AG08395 (cell line): ENCODE results near the gene MET.
"Not testable (repeated sequence)": the region's sequence is repeated elsewhere in the genome, so short reads cannot be mapped to it uniquely, and the experiment has no call there.

Experiments used
- DNase-seq: peaks from one replicate; pipeline ENCODE4 v3.0.0; 2012; ENCODE audit warnings: mixed read lengths, low spot score

Gene MET

DNA sequence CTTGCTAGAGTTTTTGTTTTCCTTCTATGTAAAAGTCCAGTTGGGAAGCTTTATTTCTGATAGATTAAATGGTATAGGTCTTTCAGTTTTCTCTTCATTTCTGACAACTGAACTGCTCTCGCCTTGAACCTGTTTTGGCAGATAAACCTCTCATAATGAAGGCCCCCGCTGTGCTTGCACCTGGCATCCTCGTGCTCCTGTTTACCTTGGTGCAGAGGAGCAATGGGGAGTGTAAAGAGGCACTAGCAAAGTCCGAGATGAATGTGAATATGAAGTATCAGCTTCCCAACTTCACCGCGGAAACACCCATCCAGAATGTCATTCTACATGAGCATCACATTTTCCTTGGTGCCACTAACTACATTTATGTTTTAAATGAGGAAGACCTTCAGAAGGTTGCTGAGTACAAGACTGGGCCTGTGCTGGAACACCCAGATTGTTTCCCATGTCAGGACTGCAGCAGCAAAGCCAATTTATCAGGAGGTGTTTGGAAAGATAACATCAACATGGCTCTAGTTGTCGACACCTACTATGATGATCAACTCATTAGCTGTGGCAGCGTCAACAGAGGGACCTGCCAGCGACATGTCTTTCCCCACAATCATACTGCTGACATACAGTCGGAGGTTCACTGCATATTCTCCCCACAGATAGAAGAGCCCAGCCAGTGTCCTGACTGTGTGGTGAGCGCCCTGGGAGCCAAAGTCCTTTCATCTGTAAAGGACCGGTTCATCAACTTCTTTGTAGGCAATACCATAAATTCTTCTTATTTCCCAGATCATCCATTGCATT is 27.1 kb downstream of the MET start:
- DNase-seq = no peak

DNA sequence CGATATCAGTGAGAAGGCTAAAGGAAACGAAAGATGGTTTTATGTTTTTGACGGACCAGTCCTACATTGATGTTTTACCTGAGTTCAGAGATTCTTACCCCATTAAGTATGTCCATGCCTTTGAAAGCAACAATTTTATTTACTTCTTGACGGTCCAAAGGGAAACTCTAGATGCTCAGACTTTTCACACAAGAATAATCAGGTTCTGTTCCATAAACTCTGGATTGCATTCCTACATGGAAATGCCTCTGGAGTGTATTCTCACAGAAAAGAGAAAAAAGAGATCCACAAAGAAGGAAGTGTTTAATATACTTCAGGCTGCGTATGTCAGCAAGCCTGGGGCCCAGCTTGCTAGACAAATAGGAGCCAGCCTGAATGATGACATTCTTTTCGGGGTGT is 27.7 kb downstream of the MET start:
- no peak for DNase-seq

DNA sequence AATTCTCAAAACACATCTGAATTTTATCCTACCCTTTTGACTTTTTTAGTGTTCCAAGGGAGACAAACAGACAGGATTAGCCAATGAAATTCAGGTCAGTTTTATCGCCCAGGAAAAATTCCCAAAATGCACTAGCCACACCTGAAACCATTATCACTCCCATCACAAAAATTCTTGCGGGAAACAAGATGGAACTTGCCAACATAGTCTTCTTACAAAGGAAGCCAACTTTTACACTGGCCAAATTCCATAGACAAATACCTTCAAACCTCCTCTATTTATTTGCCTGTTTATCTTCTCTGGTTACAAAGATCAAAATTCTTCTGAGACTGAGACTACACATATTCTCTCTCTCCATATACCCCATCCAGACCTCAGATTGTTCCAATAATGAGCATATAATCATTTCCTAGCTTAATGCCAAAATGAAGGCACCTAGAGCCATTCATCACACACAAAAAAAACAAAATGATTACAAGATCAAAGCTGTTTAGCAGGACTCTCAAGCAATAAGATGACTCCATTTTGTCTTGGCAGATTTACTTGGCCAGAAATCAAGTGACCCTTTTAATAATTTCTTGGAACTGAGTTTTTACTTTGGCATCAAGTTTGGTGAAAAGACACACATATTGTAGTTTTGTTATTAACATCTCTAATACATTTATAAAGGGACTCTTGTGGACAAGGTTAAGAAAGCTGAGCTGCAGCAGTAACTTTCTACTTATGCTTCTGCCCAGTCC is 30.2 kb downstream of the MET start:
- DNase-seq = no peak

DNA sequence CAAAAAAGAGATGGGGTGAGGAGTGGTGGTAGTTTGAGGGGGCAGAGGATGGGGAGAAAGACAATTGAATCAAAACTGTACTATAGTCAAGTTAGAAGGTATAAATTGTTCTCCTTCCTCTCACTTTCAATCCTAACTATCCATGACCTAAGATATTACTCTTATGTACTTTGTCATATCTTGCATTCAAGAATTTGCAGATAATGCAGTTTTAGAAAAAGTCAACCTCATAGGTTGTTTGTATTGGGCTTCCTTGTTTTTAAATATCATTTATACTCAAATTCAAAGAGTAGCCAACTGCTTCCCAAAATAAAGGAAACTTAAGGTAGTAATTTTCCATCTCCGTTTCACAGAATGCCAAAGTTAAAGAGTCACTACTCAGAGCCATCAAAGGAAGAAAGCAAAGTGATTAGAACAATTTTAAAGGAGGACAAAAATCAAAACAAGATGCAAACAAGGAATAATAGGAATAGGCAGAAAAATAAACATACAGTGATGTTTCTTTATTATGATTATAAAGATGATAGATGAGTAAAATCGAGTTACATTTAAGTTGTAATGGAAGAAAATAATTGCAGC is 32.7 kb downstream of the MET start:
- DNase-seq = no peak

DNA sequence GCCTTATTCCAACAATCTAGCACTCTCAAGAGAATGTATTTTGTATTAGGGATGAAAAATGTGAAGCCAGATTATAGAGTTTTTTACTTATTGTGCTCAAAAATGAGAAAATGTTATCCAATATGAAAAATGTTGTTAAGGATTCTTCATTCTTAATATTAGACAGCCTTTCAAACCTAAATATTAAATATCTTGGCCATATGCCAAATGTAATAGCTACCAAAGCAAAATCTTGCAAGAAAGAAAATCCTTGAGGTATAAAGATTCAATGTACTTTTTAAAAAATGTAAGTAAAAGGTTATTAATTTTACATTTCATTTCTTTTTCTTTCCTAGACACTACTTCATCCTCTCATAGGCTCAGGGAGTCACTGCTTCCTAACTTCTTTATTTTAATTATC is 33.4 kb downstream of the MET start:
- no peak for DNase-seq

DNA sequence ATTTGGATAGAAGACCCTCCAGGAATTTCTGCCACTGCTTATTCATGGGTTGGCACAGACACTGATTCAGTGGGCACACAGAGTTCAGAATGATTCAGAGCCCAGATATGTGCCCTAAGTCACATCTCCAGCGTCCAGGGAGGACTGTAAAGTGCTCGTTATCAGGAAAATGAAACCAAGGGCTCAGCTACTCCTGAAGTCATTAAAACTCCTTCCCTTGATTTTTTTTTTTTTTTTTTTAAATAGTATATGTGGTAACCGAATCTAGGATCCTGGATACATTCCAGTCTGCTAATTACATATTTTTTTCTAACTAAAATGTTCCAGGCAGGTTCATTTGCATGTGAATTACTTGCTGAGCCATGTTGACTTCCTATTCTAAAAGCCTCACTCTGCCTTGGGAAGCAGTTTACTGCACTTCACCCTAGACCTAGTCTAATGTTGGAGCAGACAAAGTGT is 34.7 kb downstream of the MET start:
- peak; percentile 49 for DNase-seq

DNA sequence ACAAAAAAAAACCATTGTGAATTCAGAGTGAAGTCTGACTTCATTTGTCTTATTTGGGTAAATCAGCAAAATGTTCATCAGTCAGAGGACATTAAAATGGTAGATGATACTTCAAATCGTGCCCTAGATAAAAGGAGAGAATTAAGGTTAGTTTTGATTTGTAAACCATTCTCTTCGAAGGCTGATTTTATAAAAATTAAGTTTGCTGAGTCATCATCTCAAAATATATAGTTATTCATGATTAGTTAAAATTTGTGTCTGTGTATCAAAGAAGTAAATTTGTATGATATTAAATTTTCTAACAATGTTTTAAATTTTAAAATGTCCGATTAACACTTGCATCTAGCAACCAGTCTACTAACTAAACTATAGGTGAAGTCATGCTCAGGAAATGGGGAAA is 35.3 kb downstream of the MET start:
- no peak for DNase-seq

DNA sequence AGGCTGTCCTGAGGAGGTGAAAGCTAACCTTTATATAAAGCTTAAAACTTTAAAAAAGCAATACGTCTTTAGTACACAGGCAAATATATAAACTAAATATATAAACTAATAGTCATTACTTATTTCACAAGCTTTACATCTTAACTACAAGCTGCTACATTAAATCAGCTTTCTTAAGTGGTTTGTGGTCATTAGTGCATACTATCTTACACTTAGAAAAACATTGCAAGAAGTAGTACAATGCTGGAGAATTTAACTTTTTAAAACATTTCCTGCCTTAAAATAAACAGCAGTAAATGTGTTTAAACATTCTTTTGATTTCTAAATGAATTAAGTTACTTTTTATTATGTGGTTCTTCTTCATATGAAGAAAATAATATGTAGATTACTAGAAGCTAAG is 36.3 kb downstream of the MET start:
- DNase-seq = no peak

DNA sequence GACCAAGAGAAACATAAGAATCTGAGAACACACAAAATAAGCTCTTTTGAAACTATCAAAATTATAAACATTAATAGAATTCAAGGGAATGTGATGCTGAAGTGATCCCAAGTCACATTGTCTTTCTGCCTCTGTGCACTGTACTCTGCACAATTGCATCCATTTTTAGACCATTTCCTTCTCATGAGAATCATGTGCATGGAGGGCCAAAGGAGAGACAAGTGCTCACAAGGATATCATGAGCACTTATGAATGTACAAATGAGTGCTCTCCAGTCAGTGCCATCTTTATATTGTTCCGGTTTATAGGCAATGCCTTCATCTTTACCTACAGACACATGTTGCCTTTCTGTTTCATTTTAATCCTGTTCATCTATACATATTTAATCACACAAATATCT is 36.9 kb downstream of the MET start:
- DNase-seq = no peak

DNA sequence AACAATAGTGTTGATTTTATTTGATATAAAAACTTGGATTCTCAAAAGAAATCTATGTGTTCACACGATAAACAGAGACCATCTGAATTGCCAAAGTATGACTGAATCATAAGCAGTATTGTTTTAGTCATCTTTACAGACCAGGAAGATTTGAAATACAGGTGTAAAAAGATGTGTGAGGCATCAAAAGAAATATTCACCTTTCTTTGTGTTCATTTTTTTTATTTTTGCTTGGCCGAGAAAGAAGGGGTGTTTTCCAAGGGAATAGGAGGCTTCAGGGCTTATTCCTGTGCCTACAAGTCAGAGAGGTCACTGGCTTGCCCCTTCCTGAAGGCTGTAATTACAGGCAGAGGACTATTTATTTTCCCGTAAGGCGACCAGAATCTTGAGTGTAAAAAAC is 37.3 kb downstream of the MET start:
- DNase-seq = no peak

DNA sequence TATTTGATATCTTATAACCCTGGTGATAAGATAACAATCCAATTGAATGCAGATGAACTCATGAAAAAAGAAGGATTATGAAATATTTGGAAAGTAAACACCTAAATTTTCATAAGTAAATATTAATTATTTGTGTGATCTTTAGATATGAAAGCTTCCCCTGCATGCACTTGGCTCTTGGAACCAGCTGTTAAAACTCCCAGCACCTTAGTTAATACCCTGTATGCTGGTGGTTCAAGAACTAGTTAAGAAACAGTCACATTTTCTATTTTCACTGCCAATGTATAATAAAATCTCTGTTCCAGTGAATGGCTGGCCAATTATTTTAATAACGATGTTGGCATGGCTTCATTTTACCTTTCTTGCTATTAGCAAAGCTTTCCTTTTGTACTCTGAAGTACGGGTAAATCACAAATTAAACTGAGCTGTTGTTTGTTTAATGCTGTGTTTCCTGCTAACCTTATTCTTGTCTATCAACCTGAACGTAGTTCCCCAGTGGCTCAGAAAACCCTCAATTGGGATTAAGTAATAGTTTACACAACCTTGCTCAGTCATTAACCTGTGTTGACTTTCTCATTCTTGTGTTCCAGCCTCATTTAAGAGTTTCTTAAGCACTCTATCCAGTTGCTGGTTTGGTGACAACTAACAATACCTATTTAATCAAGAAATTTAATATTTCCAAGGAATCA is 38.9 kb downstream of the MET start:
- no peak for DNase-seq

DNA sequence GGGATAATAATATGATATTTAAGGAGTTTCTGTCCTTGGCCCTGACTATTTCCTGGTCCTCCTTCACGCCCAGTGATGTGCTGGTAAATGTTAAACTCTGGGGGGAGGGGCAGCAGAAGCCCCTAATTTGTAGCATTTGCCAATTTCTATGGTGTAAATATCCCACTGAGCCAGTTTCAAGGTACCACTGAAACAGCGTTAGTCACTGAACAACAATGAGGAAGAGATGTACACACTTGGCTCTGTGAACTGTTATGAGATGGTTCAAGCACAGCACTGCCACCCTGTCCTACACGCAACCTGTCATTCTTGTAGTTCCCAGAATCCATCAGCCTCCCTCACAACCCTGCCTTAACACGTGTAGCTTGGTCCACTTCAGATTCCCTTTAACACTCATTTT is 39.8 kb downstream of the MET start:
- DNase-seq = no peak

DNA sequence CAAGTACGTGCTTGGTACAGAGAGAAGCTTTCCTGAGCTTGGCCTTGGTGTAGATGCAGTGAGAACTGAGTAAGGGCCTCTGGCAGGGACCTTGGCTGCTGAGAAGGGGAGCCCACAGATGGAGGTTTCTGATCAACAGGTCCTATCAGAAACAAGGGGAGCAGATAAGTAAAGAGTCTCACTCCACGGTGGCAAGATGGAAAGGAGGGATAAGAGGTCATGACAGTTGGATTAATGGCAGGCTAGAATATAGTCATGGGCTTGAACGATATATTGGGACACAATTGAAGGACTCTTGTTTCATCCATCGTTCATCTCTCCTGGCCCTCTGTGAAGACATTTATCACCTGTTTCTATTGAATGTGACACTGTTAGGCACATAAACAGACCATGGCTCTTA is 41.5 kb downstream of the MET start:
- DNase-seq = no peak

DNA sequence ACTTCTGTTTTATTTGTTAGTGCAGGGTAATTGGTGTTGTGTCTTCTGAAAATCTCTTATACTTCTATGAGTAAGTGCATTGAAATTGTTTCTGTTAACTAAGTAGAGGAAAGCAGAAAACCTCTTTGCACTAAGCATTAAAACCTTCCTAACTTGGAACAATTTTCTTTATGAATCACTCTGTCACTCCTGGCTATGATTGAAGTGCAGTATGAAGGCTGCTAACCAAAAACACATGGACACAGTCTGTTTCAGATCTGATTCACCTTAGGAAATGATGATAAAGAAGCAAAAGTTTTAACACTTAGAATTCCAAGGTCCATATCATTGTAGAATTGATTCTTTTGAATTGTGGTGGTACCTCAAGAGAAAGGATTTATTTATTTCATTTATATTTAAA is 41.9 kb downstream of the MET start:
- DNase-seq = peak; percentile 54

DNA sequence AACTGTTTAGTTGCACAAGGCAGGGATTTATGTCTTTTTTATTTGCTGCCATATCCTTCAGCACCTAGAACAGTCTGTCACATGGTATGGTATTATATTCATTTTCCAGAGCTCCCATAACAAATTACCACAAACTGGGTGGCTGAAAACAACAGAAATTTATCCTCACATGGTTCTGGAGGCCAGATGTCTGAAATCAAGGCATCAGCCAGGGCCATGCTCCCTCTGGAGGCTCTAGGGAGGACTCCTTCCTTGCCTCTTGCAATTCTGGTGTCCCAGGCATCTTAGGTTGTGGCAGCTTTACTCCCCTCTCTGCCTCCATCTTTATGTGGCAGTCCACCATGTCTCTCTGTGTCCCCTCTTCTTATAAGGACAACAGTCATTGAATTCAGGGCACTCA is 43.1 kb downstream of the MET start:
- DNase-seq = peak; percentile 17

DNA sequence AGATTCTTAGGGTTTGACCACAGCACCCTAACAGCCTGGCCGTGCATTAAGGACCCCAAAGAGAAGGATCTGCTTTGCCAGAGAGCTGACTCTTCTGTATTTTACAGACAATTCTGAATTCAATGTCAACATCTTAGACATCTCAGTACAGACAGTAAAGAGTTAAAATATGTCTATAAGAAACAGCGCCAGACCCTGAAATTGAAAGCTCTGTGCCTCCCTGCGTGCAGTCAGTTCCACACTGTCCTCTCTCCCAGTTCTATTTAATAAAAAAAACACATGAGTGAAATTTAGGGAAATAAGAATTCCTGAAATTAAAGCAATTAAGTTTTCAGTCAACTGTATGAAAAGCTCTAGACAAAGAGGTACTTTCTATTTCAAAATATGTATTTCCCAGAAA is 45.1 kb downstream of the MET start:
- no peak for DNase-seq

DNA sequence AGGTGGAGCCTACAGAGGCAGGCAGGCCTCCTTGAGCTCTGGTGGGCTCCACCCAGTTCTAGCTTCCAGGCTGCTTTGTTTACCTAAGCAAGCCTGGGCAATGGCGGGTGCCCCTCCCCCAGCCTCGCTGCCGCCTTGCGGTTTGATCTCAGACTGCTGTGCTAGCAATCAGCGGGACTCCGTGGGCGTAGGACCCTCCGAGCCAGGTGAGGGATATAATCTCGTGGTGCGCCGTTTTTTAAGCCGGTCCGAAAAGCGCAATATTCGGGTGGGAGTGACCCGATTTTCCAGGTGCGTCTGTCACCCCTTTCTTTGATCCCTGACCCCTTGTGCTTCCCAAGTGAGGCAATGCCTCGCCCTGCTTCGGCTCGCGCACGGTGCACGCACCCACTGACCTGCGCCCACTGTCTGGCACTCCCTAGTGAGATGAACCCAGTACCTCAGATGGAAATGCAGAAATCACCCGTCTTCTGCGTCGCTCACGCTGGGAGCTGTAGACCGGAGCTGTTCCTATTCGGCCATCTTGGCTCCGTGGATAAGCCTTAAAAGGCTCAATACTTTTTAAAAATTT is 52.0 kb downstream of the MET start:
- not testable (repeated sequence) for DNase-seq

DNA sequence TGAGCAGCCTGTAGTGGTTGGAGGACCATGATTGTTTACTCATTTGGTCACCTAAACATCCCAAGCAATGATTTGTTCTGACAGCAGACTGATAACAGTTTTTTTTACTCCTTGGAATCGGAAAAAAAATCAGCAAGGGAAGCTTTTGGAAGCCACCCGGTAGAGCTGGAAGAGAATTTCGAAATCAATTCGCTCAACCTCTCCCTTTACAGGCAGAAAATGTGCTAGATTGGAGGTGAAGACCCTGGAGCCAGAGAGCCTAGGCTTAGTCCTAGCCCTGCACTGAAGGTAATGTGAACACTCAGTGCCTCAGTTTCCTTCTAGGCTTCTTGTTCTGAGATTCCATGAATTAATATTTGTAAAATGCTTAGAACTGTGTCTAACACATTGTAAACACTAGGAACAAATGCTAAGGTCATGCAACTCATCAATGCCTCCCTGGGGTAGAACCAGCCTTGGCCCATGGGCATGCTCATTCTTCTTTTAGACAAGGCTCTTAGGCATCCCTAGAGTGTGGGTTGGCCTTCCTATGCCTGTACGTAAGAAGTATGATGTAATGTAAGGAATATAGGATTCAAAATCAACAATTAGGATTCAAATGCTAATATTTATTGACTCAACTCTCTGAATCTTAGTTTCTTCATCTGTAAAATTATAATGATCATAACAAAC is 52.7 kb downstream of the MET start:
- no peak for DNase-seq

DNA sequence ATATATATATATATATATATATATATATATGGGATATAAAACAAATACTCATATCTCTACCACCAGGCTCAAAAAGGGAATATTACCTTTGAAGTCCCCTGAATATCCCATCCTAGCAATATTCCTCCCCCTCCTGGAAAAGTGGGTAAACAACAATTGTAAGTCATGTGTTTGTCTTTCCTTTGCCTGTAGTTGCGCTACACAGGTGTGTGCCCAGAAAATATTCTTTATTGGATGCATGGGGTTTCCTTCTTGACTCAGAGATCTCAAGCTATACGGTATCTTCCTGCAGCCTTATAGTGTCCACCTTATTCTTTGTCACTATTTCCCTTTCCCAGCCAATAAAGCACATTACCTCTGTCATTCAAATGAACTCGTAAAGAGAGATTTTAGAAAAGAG is 54.2 kb downstream of the MET start:
- no peak for DNase-seq

DNA sequence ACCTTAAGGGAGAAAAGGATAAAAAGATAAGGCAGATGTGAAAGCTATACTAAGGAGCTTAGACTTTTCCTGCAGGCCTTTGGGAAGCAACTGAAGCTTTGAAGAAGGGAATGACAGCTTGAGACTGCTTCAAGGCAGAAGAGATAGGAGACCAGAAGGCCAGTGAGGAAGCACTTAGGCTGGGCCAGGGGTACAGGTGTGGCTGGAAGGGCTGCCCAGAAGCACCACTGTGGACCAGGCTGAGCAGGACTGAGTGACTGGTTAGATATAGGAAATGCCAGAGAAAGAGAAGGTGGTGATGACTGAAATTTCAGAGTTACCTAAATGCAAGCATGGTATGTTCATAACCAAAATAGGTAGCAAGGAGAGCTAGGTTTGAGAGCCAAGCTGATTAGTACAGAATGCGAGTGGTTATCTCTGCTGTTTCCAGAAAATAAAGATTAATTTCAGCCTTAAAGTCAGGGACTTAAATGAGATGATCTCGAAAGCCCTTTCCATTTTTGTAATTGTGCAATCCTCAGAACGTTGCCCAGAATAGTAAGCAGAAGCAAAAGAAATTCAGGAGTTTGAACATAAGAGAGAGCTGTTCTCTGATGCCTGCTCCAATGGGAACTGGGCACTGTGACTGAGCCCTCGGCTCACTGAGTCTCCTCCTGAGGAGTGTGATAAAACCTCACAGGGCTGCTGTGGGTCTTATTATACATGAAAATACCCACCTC is 54.9 kb downstream of the MET start:
- DNase-seq = no peak

DNA sequence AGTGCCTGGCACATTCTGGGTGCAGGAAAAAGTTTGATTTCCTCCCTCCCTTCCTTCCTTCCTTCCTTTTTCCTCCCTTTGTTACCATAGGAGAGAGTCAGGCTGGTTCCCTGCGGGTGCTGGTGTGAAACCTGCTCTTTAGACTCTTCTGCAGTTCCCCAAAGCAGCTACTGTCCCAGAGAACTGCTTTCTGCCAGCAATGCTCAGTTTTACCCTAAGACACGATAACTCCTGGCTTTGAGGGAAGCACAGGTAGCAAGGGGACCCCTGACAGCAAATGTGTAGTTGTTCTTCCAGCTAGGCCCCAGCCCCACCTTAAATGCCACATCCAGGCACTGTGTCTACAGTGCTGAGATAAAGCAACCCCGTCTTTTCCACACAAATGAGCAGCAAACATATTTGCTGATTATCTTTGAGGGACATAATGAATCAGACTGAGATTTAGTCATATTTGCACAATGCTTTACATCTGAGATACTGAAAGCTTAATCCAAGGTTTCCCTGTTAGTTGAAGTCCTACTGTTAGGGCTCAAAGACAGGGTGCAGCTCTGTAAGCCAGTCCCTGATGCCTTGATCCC is 55.5 kb downstream of the MET start:
- DNase-seq = no peak
